Hematopoietic multipotent progenitor cell treated with erythropoietin and hydrocortisone succinate and interleukin-3 and kit ligand, for 8 days (in vitro differentiated cells): ENCODE measurements around the gene FAM50A.

Experiments
- DNase-seq: peaks from one replicate; pipeline ENCODE4 v3.0.0-alpha.2; 2015

The FAM50A gene

DNA sequence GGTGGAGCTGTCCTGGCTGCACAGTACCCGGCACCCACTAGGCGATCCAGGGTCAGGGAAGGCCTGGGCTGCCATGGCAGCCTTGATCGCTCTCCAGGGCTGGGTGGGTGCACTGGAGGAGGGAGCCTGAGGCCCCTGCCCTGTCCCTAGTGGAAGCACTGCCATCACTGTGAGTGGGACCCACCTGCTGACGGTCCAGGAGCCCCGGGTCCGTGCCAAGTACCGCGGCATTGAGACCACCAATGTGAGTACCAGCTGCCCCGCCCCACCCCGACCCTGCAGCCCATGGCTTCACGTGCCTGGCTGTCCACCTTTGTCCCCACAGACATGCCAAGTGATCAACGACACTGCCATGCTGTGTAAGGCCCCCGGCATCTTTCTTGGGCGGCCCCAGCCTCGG lies 23.0 kb downstream of the FAM50A start:
- DNase-seq, result no peak

DNA sequence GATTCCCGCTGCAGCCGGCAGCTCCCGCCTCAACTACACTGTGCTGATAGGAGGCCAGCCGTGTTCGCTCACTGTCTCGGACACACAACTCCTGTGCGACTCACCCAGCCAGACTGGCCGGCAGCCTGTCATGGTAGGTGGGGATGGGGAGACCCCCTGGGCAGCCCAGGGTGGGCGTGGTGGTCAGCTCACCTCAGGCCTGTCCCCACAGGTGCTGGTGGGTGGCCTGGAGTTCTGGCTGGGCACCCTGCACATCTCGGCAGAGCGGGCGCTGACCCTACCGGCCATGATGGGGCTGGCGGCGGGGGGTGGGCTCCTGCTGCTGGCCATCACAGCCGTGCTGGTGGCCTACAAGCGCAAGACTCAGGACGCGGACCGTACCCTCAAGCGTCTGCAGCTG lies 23.6 kb downstream of the FAM50A start:
- DNase-seq, result no peak

DNA sequence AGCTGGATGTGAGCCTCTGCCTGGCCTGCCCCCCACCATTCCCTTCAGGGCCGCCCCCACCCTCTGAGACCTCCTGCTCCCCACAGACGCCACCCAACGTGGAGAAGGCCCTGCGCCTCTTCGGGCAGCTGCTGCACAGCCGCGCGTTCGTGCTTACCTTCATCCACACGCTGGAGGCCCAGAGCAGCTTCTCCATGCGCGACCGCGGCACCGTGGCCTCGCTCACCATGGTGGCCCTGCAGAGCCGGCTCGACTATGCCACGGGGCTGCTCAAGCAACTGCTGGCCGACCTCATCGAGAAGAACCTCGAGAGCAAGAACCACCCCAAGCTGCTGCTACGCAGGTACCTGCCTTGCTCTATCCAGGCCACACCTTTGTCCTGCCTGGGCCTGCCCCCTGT lies 24.3 kb downstream of the FAM50A start:
- DNase-seq, result no peak

DNA sequence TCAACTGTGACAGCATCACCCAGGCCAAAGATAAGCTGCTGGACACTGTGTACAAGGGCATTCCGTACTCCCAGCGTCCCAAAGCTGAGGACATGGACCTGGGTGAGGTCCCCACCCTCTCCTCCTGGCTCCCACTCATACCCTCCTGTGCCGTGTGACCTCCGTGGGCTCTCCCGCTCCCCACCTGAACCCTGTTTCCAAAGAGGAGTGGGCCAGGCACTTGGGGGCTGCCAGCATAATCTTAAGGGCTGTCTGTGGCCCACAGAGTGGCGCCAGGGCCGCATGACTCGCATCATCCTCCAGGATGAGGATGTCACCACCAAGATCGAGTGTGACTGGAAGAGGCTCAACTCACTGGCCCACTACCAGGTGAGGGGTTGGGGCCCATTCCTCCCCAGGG lies 25.2 kb downstream of the FAM50A start:
- DNase-seq, result no peak

DNA sequence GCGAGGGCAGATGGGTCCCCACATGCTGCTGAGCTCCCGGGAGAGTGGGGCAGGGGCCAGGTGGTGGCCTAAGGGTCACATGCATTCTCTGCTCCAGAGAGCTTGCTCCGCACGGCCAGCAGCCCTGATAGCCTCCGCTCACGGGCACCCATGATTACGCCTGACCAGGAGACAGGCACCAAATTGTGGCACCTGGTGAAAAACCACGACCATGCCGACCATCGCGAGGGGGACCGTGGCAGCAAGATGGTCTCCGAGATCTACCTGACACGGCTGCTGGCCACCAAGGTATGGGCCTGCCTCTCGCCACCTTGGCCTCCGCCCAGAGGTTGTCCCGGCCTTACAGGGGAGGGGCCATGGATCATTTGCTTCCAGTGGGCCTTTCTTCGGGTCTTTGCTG lies 25.9 kb downstream of the FAM50A start:
- no peak for DNase-seq

DNA sequence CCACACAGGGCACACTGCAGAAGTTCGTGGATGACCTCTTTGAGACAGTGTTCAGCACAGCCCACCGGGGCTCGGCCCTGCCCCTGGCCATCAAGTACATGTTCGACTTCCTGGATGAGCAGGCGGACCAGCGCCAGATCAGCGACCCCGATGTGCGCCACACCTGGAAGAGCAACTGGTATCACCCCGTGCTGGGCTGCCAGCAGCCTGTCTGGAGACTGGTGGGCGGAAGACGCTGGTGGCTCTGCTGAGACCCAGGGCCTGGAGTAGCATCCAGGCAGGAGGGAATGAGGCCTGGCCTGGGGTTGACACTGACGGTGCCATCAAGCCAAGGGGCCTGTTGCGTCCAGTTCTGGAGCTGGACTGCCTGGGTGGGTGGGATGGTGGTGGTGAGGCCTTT lies 26.5 kb downstream of the FAM50A start:
- no peak for DNase-seq

DNA sequence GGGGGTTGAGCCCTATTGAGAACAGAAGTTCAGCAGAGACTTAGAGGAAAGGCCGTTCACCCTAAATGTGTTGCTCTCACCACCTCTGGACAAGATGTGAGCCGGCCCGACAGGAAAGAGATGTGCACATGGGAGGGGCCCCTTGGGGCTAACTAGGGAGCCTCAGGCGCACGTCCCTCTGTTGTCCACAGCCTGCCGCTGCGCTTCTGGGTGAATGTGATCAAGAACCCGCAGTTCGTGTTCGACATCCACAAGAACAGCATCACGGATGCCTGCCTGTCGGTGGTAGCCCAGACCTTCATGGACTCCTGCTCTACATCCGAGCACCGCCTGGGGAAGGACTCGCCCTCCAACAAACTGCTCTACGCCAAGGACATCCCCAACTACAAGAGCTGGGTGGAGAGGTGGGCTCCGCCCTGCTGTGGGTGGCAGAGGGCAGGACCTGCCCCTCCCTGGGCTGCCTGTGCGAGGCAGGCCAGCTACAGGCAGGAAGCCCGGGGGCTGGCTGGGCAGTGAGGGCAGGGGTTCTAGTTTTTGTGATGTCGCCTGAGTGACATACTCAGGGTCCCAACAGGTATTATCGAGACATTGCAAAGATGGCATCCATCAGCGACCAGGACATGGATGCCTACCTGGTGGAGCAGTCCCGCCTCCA lies 27.1 kb downstream of the FAM50A start:
- DNase-seq, result peak; percentile 17

DNA sequence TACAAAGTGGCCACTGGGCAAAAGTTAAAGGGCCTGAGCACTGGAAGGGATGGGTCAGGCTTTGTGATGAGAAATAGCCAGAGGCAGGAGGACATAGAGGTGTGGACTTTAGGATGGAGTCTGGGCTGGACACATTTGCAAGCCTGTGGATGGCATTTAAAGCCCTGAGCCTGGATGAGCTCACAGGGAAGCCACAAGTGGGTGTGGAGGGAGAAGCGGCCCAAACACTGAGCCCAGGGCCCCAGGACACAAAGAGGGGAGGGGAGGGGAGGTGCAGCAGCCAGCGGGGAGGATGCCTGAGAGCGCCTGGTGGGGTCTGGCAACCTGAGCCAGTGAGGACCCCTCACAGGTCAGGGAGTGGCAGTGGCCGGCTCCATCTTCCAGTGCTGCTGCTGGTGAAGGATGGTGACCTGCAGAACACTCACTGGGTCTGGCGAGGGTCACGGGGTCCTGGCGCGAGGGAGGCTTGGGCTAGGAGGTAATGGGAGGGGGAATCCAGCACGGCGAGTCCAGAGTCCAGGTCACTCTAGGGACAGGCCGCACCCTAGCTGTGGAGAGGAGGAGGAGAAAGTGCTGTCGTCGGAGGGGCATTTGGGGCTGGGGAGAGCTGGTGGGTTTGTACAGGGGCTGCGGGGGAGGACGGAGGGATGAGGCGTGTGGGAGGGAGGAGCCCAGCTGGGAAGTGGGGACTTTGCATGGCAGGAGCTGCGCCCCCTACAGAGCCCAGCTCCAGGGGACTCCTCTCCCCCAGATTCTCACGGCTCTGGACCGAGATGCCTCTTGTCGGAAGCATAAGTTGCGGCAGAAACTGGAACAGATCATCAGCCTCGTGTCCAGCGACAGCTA lies 28.1 kb downstream of the FAM50A start:
- no peak for DNase-seq

DNA sequence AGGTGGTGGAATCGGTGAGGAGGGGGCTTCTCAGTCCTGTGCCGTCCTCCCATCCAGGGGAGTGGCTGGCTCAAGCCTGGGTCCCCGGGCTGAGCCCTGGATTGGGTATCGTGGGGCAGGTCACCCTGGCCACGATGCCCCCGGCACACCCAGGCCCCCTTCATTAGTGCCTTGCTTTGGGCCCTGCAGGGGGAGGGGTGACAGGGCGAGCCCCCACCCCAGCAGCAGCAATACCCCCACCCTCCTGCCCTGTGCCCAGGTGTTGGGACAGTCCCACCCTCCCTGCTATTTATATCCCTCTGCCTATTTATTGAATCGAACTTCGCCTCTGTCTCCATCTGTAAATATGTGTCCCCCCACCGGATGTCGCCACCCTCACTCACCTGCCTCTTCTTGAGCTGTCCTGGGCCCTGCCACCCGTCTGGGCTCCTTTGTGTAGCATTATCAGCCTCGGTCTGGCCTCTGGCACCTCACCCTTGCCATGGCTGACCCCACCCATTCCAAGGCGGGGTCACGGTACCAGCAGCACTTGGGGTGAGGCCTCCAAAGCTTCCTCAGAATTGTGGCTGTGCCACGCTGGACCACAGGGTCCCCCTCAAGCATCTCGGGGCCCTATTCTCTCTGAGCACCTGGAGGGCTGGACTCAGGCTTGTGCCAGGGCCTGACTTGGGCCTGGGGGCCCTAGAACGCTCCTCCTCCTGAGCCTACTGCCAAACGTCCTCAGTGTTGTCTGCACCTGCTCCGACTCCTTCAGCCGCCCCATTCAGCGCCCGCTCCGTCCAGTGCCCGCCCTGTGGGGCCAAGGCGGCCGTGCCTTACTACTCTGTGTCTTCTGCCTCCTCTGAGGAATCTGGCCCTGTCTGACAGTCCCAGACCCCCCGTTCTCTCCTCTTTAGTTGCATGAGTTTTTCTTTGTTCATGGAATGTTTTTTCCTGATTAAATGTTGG lies 29.0 kb downstream of the FAM50A start:
- DNase-seq, result peak; percentile 76

DNA sequence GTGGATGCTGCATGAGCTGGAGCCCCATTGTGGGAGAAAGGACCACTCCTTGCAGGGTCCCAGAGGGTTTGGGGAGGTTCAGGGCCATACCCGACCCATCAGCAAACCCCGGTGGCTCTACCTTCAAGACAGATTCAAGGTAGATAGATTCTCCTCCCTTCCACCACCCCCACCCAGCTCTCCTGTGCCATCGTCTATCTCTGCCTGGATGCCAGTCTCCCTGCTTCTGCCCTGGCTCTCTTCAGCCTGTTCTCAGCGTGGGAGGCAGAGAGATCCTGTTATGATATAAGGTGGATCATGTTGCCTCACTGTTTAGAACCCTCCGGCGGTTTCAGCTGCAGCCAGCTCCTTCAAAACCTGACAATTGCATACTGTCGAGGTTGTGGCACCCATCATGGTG lies 29.7 kb downstream of the FAM50A start:
- no peak for DNase-seq

DNA sequence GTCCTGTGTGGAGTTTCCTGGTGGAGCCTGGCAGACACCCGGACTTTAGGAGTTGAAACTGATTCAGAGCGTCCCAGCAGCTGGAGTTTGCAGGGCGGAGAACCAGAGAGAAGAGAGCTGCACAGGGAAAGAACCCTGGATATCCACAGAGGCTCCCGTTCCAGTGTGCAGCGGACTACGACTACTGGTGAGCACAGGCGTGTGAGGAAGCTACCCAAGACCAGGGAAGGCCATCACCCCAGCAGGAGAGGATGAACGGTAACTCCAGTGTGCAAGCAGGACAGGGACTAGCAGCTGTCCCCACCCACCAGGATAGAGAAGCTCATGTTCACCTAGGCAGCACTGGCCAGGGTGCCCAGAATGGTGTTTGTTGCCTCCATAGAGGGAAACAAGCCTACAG lies 32.9 kb downstream of the FAM50A start:
- DNase-seq, result no peak

DNA sequence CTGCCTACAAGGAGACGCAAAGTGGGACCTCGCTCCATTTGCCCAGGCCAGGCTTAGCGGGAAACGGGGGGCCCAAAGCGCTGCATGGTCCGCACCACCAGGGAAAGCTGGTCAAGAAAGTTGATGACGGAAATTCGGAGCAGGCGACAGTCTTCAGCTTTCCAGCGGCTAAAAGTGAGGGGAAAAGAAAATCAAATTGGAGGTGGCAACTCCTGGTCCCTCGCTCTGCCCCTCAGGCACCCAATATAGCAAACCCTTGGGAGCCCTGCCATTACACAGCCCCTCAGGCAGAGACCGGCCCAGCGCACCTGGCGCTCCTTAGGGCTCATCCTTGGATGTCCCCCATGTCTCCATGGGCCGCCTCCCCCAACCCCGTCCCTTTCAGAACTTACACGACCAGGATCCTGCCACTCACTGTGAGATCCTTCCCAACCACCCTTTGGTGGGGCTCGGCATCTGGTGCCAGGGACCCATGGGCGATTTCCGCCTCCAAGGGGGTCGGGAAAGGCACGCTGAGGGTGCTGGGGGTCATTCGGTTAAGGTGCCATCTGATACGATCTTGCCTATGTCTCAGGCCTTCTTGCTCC lies 34.0 kb downstream of the FAM50A start:
- no peak for DNase-seq

DNA sequence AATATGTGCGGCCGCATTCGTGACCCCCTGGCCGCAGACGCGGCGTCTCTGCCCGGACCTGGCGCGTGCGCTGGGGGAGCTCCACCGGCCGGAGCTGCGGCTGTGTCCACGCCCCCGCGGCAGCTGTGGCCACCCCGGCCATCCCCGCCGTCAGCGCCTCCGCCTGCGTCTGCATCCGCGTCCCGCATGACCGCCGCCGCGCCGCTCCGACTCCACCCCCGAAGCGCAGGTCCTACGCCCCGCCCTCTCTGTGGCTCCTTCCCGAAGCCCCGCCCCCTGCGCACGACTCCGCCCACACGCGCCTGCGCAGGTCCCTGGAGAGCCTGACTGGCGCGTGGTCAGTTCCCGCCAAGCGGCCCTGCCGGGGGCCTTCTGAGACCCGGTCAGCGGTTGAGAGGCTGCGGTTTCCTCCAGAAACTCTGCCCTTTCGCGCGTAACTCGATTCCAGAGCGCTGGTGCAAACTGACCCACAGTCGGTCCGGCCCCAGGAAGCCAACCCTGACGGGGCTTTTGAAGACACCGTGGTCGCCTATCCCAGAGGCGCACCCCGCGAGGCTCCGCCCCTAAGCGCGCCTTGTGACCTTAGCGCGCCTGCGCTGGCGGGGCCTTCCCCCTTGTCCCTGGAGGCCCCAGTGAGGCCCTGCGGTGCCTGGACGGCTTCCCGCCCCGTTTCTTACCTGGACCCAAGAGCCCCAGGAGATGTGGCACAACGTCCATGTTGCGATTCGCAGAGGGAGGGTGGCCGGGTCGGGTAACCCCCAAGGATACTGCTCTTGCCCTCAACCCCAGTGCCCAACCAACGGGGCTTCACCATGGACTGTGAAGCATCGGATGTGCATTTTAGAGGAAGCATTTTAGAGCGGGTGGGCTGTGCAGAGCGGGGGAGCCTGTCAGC lies 35.0 kb downstream of the FAM50A start, which contains the start of gene LAGE3:
Gene LAGE3 (minus strand): TSS at position 554 of the 895 bp plus-strand sequence. CDS start 366 bp downstream, at position 188.
- peak; percentile 89 for DNase-seq

DNA sequence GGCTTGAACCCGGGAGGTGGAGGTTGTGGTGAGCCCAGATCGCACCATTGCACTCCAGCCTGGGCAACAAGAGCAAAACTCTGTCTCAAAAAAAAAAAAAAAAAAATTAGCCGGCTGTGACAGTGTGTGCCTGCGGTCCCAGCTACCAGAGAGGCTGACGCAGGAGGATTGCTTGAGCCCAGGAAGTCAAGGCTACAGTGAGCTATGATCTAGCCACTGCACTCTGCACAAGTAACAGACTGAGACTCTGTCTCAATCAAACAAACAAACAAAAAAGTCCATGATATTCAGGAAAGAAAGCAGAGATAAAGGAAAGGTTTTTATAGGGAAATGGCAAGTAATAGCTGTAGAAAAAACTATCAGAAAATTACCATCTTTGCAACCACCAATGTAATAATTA lies 37.3 kb downstream of the FAM50A start:
- no peak for DNase-seq

DNA sequence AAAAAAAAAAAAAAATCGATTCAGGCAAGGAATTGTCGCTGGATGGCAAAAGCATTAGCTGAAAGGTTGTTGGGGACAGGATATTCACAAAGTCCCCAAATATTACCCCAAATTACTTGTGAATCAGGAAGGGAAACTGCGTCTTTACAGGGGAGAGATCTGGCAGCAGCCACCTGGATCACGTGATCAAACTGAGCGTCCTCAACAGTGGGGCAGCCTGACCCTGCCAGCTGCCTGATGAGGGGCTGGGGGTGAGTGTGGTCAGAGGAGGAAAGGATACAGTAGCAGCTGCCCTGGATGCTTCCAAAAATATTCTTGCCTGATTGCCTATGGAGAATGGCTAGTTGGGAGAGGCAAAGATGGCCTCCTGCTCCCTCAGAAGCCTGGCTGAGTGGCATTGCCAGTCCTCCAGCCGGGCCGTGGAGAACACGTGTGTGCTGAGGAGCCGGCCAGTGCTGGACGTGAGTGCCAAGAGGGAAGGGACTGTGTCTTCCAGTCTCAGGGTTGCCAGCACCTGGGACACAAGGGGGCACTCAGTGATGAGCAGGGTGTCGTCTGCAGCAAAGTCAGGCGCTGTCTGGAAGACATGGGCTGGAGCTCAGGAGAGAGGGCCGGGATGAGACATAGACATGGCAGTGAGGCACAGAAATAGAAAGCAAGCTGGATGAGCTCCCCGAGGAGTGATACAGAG lies 38.1 kb downstream of the FAM50A start:
- no peak for DNase-seq

DNA sequence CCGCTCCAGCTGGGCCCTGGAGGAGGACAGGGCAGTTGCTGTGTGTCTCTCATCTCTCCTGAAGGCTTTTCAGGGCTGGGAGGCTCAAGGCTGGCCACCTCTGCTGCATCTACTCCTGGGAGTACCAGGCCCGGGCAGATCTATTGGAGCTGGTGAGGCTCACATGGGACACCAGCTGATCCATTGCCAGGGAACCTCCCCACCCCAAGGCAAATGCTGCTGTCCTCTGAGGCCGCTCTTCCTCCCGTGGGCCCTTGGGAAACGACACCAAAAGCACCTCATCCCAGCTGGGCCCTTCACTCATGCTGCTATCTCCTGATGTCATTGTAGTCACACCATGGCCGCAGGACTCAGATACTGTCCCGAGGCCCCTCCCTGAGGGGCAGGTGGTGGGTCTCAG lies 38.8 kb downstream of the FAM50A start:
- DNase-seq, result no peak

DNA sequence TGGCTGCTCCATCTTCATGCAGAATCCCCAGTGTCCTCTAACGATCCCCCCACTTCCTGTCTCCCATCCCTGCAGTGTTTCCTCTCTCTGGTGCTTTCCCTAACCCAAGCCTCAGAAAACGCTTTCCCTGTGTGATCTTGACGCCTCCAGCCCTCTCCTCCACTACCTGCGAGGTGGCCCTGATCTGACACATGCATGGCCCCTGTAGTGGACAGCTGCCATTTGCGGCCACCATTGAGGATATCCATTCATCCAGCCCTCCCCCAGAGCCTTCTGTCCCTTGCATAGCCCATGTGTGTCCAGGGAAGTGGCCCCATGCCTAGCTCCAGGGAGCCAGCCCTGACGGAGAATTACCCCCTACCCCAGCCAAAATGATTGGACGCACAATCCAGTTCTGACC lies 39.4 kb downstream of the FAM50A start:
- DNase-seq, result no peak

DNA sequence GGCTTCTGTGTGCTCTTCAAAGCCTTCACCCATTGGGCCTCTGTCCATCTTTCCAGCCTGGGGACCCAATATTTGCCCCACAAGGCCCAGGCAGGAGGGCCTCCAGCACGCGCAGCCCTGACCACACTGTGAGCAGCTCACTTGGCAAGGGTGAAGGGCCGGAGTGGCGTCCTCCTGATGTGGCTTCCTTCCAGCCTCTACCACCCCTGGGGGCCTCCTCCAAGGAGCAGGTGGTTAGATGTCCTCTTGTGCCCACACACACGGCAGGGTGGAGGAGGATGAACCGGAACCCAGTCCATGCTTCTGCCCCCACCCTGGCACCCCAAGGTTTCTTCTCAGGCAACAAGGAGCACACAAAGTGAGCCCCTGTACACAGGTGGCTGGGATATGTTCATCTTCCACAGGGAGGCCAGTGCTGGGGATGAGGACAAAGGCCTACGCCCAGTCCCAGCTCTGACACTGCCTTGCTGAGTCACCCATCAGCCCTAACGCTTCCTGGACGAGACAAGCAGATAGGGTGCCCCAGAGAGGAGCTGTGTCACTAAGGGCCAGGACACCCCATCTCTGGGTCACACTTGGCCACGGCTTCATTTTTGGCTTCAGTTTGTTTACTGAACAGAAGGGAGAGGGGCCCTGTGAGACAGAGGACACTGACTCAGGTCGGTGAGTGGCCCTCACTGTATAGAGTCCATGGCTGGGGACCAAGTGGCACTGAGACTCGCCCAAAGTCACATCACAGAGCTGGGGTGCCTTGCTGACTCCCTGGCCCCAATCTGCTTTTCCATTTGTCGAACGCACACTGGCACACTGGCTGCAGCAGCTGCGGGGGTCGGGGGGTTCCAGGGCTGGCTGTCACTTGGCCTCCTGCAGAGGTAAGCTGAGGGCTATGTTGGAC lies 40.6 kb downstream of the FAM50A start:
- DNase-seq, result peak; percentile 84

DNA sequence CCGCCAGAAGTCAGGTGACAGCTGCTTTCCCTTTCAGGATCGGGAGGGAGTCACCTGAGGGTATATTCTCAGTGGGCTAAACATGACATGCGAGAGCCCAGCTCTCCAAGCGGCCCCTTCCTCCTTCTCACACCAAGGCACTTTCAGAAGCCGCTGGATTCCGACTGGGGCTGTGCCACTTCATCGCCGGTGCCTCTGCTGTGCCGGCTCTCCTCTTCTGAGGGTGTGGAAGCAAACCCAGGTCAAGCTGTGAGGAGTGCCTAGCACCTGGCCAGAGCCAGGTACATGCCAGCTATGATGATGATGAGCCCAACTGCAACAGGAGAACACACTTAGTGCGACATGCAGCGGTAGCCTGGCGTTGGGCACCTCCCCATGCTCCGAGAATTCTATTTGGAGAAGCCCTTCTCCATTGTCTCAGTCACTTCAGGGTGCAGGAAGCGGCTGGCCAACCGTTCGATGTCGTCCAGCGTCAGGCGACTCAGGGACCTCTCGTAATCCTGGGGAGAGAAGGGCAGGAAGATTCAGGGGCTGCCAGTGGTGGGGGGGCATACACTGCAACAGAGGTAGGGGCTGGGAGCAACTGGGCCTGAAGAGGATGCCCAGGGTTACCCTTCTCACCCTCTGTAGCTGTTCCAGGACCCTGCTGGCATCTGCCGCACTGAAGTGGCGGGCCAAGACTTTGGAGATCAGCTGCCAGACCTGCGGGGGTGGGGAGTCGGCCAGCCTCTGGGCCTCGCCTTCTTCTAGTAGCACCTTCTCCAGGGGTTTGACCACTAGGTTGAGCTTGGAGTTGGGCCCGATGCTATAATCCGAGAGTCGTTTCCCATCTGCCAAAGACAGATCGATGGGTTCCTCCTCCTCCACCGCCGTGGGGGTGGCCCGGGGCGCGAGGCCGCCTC lies 41.5 kb downstream of the FAM50A start:
- peak; percentile 10 for DNase-seq
